NT2/D1 (cell line): ENCODE results near the gene CORIN.

ENCODE experiments used
- SUZ12 ChIP-seq: IDR thresholded peaks from 2 replicates; pipeline ENCODE4 v1.6.1; 2011; ENCODE audit not compliant: insufficient read length, insufficient read depth; ENCODE audit errors: extremely low read depth
- YY1 ChIP-seq: IDR thresholded peaks from 2 replicates; pipeline ENCODE4 v1.6.1; 2011; ENCODE audit not compliant: insufficient read length, insufficient read depth
- ZNF274 ChIP-seq: IDR thresholded peaks from 2 replicates; pipeline ENCODE4 v1.6.1; 2011; ENCODE audit warnings: mild to moderate bottlenecking, low read depth, low read length

DNA sequence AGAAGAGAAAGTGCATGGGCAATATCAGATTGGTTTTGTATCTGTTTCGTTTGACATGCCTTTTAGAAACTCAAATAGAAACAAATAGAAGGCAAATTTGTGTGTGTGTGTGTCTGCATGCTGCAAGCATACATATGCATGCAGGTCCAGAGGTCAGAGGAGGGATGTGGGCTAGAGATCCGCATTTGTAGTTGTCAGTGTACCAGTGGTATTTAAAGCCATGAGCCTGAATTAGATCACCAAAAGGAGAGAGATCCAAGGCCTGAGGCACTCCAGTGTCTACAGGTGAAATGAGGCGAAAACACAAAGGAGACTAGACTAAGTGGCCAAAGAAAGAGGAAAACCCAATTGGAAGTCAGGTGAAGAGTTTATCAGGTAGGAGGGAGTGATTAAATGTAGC is 106.7 kb downstream of the CORIN start:
- TF ChIP-seq ZNF274 (no peak), SUZ12 (no peak), YY1 (no peak)
